Urinary bladder (tissue), 4 donors: ENCODE results near the gene MYF5. TPM values are rescaled to one million over a fixed set of nuclear protein-coding genes. Genes with fewer than 3 reads are reported as not detected.

Experiments used
- DNase-seq: peaks from one replicate; pipeline ENCODE4 v3.0.0-alpha.2; 2015; ENCODE audit errors: extremely low spot score
- H3K27ac ChIP-seq: one replicate; pipeline ENCODE4 v1.5.1; 2013; ENCODE audit warnings: low read depth, mild to moderate bottlenecking, moderate library complexity
- H3K36me3 ChIP-seq: one replicate; pipeline ENCODE4 v1.6.1; 2013; ENCODE audit warnings: mild to moderate bottlenecking, moderate library complexity; ENCODE audit not compliant: insufficient read depth
- H3K4me1 ChIP-seq: one replicate; pipeline ENCODE4 v1.6.1; 2013; ENCODE audit warnings: mild to moderate bottlenecking, moderate library complexity; ENCODE audit not compliant: insufficient read depth
- H3K4me3 ChIP-seq: one replicate; pipeline ENCODE4 v1.5.1; 2013; ENCODE audit warnings: low read depth, low read length
- WGBS: extraction: QIAGEN DNeasy Blood & Tissue Kit; methylation state at CpG from one replicate; pipeline ENCODE4 v1.1.7; 2013; 5-methylcytosine and 5-hydroxymethylcytosine counted together
- polyA plus RNA-seq: library from polyadenylated mRNA; stranded (reverse); fragments of 200-250 nt; gene quantifications from one replicate; pipeline ENCODE4 v1.2.3, GENCODE V29; 2013
- total RNA-seq: library from RNA; depleted of rRNA; stranded (reverse); fragments of >200 nt; gene quantifications from one replicate; pipeline ENCODE4 v1.2.3, GENCODE V29; 2014
- donor health status: healthy with polysubstance abuse.
- donor health status: healthy.

Gene MYF5
- total and polyA plus RNA-seq, 2 donors = 5.4 TPM; not detected in 1

GRCh38 chr12:80761838-80762237 lies 45.1 kb downstream of the MYF5 start:
- WGBS = 86% methylated on average over 5 of the region's 5 CpGs
- no peak overlapping the region for H3K4me3 ChIP-seq
- no peak for DNase-seq
- H3K4me1 ChIP-seq = no peaks in the 10 kb centered on the region
- no peaks in the 10 kb centered on the region for H3K36me3 ChIP-seq
- no peak overlapping the region for H3K27ac ChIP-seq

GRCh38 chr12:80763874-80764273 lies 47.2 kb downstream of the MYF5 start:
- no peaks in the 10 kb centered on the region for H3K36me3 ChIP-seq
- WGBS = 3% methylated on average over 4 of the region's 4 CpGs
- H3K27ac ChIP-seq = no peak overlapping the region
- no peak overlapping the region for H3K4me3 ChIP-seq
- peak; percentile 48 for DNase-seq
- no peaks in the 10 kb centered on the region for H3K4me1 ChIP-seq

- H3K36me3 ChIP-seq = no peaks in the 10 kb centered on the region
- H3K4me1 ChIP-seq = no peaks in the 10 kb centered on the region
- no peak overlapping the region for H3K4me3 ChIP-seq
- DNase-seq = no peak
- WGBS = 89% methylated on average over 1 of the region's 1 CpG
- no peak overlapping the region for H3K27ac ChIP-seq
These were observed 49.5 kb downstream of the MYF5 start for GRCh38 chr12:80766210-80766609.

GRCh38 chr12:80766897-80767296 lies 50.2 kb downstream of the MYF5 start:
- DNase-seq = no peak
- Histone ChIP-seq H3K27ac (no peak overlapping the region), H3K36me3 (no peaks in the 10 kb centered on the region), H3K4me3 (no peak overlapping the region), H3K4me1 (no peaks in the 10 kb centered on the region)
- WGBS = 81% methylated on average over 2 of the region's 2 CpGs

Other genes with a start within 250 kb of the MYF5 start
- 8.6 TPM for gene MYF6, start 9.3 kb upstream of the MYF5 start, total RNA-seq
- gene MYF6, start 9.3 kb upstream of the MYF5 start, polyA plus RNA-seq = not detected
- 31.2 TPM for gene LIN7A, start 221.0 kb downstream of the MYF5 start, total RNA-seq
- gene LIN7A, start 221.0 kb downstream of the MYF5 start, polyA plus RNA-seq = 6.2 TPM